ENCODE results near the gene KRT33B.

DNA sequence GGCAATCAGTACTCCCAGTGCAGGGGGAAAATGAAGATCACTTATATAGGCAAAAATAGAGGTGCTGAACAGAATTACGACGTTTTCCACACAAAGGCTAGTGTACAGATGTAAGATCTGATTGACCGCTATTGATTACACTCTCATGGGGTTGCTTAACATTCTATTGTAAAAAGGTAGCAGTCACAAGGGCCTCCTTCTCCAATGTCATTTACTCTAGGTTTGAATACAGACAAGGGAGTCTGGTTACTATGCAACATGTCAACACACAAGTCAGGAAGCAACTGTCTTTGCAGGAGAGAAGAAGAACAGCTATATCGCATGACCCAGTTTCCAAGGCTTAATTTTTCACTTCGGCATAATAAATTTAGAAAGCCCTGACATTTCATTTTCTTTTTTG lies 46.9 kb upstream of the KRT33B start:
- TF ChIP-seq MYNN (tag by site-specific recombination; IDR thresholded peaks at IDR 0.05; ENCODE audit: borderline replicate concordance): no peak
- TF ChIP-seq, protein P1, sequence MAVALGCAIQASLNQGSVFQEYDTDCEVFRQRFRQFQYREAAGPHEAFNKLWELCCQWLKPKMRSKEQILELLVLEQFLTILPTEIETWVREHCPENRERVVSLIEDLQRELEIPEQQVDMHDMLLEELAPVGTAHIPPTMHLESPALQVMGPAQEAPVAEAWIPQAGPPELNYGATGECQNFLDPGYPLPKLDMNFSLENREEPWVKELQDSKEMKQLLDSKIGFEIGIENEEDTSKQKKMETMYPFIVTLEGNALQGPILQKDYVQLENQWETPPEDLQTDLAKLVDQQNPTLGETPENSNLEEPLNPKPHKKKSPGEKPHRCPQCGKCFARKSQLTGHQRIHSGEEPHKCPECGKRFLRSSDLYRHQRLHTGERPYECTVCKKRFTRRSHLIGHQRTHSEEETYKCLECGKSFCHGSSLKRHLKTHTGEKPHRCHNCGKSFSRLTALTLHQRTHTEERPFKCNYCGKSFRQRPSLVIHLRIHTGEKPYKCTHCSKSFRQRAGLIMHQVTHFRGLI (tag by site-specific recombination; IDR thresholded peaks at IDR 0.05): no peak
- TF ChIP-seq ZNF654 (tag by site-specific recombination; IDR thresholded peaks at IDR 0.05; ENCODE audit: low read depth): no peak
- TF ChIP-seq, protein P2, sequence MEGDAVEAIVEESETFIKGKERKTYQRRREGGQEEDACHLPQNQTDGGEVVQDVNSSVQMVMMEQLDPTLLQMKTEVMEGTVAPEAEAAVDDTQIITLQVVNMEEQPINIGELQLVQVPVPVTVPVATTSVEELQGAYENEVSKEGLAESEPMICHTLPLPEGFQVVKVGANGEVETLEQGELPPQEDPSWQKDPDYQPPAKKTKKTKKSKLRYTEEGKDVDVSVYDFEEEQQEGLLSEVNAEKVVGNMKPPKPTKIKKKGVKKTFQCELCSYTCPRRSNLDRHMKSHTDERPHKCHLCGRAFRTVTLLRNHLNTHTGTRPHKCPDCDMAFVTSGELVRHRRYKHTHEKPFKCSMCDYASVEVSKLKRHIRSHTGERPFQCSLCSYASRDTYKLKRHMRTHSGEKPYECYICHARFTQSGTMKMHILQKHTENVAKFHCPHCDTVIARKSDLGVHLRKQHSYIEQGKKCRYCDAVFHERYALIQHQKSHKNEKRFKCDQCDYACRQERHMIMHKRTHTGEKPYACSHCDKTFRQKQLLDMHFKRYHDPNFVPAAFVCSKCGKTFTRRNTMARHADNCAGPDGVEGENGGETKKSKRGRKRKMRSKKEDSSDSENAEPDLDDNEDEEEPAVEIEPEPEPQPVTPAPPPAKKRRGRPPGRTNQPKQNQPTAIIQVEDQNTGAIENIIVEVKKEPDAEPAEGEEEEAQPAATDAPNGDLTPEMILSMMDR (tag by site-specific recombination; IDR thresholded peaks at IDR 0.05): no peak
- TF ChIP-seq REPIN1 (tag by site-specific recombination; IDR thresholded peaks at IDR 0.05; ENCODE audit: low read depth): no peak
- TF ChIP-seq ZBTB7A (tag by site-specific recombination; IDR thresholded peaks at IDR 0.05; ENCODE audit: low read depth): no peak
- TF ChIP-seq, protein P3, sequence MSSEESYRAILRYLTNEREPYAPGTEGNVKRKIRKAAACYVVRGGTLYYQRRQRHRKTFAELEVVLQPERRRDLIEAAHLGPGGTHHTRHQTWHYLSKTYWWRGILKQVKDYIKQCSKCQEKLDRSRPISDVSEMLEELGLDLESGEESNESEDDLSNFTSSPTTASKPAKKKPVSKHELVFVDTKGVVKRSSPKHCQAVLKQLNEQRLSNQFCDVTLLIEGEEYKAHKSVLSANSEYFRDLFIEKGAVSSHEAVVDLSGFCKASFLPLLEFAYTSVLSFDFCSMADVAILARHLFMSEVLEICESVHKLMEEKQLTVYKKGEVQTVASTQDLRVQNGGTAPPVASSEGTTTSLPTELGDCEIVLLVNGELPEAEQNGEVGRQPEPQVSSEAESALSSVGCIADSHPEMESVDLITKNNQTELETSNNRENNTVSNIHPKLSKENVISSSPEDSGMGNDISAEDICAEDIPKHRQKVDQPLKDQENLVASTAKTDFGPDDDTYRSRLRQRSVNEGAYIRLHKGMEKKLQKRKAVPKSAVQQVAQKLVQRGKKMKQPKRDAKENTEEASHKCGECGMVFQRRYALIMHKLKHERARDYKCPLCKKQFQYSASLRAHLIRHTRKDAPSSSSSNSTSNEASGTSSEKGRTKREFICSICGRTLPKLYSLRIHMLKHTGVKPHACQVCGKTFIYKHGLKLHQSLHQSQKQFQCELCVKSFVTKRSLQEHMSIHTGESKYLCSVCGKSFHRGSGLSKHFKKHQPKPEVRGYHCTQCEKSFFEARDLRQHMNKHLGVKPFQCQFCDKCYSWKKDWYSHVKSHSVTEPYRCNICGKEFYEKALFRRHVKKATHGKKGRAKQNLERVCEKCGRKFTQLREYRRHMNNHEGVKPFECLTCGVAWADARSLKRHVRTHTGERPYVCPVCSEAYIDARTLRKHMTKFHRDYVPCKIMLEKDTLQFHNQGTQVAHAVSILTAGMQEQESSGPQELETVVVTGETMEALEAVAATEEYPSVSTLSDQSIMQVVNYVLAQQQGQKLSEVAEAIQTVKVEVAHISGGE (tag by site-specific recombination; conservative IDR thresholded peaks at IDR 0.05; ENCODE audit: low read depth): no peak
- no peak for TF ChIP-seq ZNF670 (tag by site-specific recombination; IDR thresholded peaks at IDR 0.05; ENCODE audit: low read depth)
- TF ChIP-seq SETDB1 (IDR thresholded peaks at IDR 0.05; ENCODE audit: insufficient read length, low read length): no peak
- TF ChIP-seq ZNF777 (tag by site-specific recombination; IDR thresholded peaks at IDR 0.05; ENCODE audit: borderline replicate concordance): no peak
- TF ChIP-seq, protein P4, sequence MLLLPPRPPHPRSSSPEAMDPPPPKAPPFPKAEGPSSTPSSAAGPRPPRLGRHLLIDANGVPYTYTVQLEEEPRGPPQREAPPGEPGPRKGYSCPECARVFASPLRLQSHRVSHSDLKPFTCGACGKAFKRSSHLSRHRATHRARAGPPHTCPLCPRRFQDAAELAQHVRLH (tag by site-specific recombination; IDR thresholded peaks at IDR 0.05): no peak
- TF ChIP-seq, protein P5, sequence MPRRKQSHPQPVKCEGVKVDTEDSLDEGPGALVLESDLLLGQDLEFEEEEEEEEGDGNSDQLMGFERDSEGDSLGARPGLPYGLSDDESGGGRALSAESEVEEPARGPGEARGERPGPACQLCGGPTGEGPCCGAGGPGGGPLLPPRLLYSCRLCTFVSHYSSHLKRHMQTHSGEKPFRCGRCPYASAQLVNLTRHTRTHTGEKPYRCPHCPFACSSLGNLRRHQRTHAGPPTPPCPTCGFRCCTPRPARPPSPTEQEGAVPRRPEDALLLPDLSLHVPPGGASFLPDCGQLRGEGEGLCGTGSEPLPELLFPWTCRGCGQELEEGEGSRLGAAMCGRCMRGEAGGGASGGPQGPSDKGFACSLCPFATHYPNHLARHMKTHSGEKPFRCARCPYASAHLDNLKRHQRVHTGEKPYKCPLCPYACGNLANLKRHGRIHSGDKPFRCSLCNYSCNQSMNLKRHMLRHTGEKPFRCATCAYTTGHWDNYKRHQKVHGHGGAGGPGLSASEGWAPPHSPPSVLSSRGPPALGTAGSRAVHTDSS (tag by site-specific recombination; IDR thresholded peaks at IDR 0.05): no peak
- TF ChIP-seq, protein P6, sequence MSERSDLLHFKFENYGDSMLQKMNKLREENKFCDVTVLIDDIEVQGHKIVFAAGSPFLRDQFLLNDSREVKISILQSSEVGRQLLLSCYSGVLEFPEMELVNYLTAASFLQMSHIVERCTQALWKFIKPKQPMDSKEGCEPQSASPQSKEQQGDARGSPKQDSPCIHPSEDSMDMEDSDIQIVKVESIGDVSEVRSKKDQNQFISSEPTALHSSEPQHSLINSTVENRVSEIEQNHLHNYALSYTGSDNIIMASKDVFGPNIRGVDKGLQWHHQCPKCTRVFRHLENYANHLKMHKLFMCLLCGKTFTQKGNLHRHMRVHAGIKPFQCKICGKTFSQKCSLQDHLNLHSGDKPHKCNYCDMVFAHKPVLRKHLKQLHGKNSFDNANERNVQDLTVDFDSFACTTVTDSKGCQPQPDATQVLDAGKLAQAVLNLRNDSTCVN (tag by site-specific recombination; optimal IDR thresholded peaks at IDR 0.05): no peak
